Transverse colon (tissue), 4 donors: ENCODE data around the gene SURF6.

ENCODE experiments used
- CTCF ChIP-seq, 5 experiments: fragments of 200-600 bp in 3 of 5; fragments of 450-650 bp in 2 of 5; sonication (generic) in 3 of 5; IDR thresholded peaks; 1 replicate in 2 of 5; 2 replicates in 3 of 5; pipeline ENCODE4 v1.5.1; 2016 to 2017; ENCODE audit warnings: antibody characterized with exemption in 5 of 5, inconsistent platforms in 3 of 5, mild to moderate bottlenecking in 2 of 5, moderate library complexity in 1 of 5
- EP300 ChIP-seq: sonication (generic); formaldehyde crosslinking; IDR thresholded peaks from one replicate; pipeline ENCODE4 v1.6.1; 2017; ENCODE audit warnings: antibody characterized with exemption, low read depth
- POLR2A ChIP-seq: fragments of 450-650 bp; IDR thresholded peaks from one replicate; pipeline ENCODE4 v1.6.1; 2016; ENCODE audit warnings: antibody characterized with exemption, mild to moderate bottlenecking, moderate library complexity
- POLR2AphosphoS5 ChIP-seq, 3 donors: sonication (generic); formaldehyde crosslinking; IDR thresholded peaks; one replicate each; pipeline ENCODE4 v1.6.1; 2016; ENCODE audit warnings: antibody characterized with exemption in 3 of 3

GRCh38 chr9:133357656-133358055 is 21.7 kb upstream of the SURF6 start:
- TF ChIP-seq POLR2AphosphoS5 (IDR thresholded peaks at IDR 0.05), result no peak
- TF ChIP-seq CTCF (IDR thresholded peaks at IDR 0.05), result no peak
- TF ChIP-seq POLR2A, result no peak
- no peak for TF ChIP-seq EP300
